Nephron progenitor cell (in vitro differentiated cells): ENCODE measurements around the gene TMEM225B.
"Not testable (repeated sequence)": the region's sequence is repeated elsewhere in the genome, so short reads cannot be mapped to it uniquely, and the experiment has no call there.

Experiments
- DNase-seq: peaks from one replicate; pipeline ENCODE4 v3.0.0; 2021
- H3K27ac Mint-ChIP-seq: 2 replicates; pipeline ENCODE4 v1.8.0; 2021; ENCODE audit warnings: mild to moderate bottlenecking, moderate library complexity, mixed read lengths
- H3K27me3 Mint-ChIP-seq: 2 replicates; pipeline ENCODE4 v1.8.0; 2021; ENCODE audit warnings: mild to moderate bottlenecking, low read depth, mixed read lengths; ENCODE audit not compliant: poor library complexity
- H3K36me3 Mint-ChIP-seq: 2 replicates; pipeline ENCODE4 v1.8.0; 2021; ENCODE audit warnings: low read depth, mixed read lengths
- H3K4me1 Mint-ChIP-seq: 2 replicates; pipeline ENCODE4 v1.8.0; 2021; ENCODE audit warnings: mixed read lengths
- H3K4me3 Mint-ChIP-seq: 2 replicates; pipeline ENCODE4 v1.8.0; 2021; ENCODE audit warnings: mild to moderate bottlenecking, moderate library complexity, mixed read lengths
- H3K9me3 Mint-ChIP-seq: 2 replicates; pipeline ENCODE4 v1.8.0; 2021; ENCODE audit warnings: mild to moderate bottlenecking, moderate library complexity, mixed read lengths
- CTCF ChIP-seq: fragments of 200-600 bp; sonication (generic); IDR thresholded peaks from 2 replicates; pipeline ENCODE4 v1.5.0; 2021; ENCODE audit warnings: antibody characterized with exemption

The TMEM225B gene

DNA sequence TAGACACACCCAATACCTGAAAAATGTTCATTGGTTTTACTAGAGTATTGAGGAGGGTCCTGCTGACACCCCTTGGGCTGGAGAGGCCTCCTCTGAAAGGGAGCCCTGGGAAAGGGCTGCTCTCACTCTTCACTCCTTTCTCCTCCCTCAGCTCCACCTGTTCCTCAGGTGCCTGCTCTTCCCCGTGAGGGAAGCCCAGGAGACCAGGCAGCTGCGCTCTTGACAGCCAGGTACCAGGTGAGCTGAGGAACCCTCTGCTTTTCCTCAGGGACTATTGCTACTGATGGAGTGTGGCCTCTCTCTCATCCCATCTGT, 36.4 kb upstream of the TMEM225B start:
- no peak overlapping the region for H3K27ac Mint-ChIP-seq
- DNase-seq: no peak
- H3K36me3 Mint-ChIP-seq: peaks cover 54% of the 10 kb centered on the region
- TF ChIP-seq CTCF: no peak
- no peak overlapping the region for H3K4me3 Mint-ChIP-seq
- no peaks in the 10 kb centered on the region for H3K27me3 Mint-ChIP-seq
- peaks cover 29% of the 10 kb centered on the region for H3K4me1 Mint-ChIP-seq
- no peaks in the 10 kb centered on the region for H3K9me3 Mint-ChIP-seq

GRCh38 chr7:99562114-99562784, 35.8 kb upstream of the TMEM225B start:
- no peak for DNase-seq
- Mint-ChIP-seq H3K27me3 (no peaks in the 10 kb centered on the region), H3K27ac (peak overlapping the region; percentile 97), H3K9me3 (no peaks in the 10 kb centered on the region), H3K36me3 (peaks cover 54% of the 10 kb centered on the region), H3K4me3 (no peak overlapping the region), H3K4me1 (peaks cover 26% of the 10 kb centered on the region)
- no peak for TF ChIP-seq CTCF

DNA sequence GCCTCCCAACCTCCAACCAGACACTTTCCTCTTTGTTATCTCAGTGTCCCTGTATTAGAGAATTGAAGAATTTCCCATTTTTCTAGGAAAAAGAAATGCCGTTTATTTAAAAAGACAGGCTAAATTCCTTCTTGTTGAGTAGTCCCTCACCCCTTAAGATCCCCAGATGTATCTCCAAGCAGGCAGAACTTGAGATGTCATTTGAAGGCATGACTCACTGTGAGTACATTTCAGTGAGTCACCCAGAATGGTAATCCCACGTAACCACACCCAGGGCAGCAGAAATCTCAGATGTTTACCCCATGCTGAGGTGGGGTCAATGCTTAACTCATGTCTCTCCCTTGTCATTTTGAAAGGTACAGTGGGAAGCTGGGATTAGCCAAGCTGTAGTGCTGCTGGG, 35.2 kb upstream of the TMEM225B start:
- Mint-ChIP-seq H3K4me1 (peaks cover 20% of the 10 kb centered on the region), H3K36me3 (peaks cover 54% of the 10 kb centered on the region), H3K9me3 (no peaks in the 10 kb centered on the region), H3K4me3 (no peak overlapping the region), H3K27me3 (no peaks in the 10 kb centered on the region), H3K27ac (peak overlapping the region; percentile 97)
- DNase-seq: no peak
- TF ChIP-seq CTCF: no peak

DNA sequence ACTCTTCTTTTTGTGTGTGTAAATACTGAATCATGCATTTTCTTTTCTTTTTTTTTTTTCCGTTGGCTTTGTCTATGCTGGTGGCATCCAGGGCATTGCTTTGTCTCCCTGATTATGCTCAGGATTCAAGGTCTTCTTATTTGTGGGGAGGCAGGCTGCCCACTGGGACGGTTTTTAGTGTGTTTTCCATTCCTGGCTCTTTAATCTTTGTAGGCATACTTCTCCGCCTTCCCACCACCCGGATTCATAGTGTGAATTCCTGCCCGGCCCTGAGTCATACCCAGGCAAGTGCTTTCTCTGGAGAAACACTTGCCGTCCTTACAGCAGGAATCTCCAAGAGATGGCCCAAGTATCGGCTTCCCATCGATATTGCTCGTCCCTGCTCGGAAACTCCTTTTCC, 34.4 kb upstream of the TMEM225B start:
- Mint-ChIP-seq H3K9me3 (no peaks in the 10 kb centered on the region), H3K27ac (peak overlapping the region; percentile 89), H3K27me3 (no peaks in the 10 kb centered on the region), H3K4me1 (peaks cover 17% of the 10 kb centered on the region), H3K4me3 (no peak overlapping the region), H3K36me3 (peaks cover 57% of the 10 kb centered on the region)
- no peak for DNase-seq
- TF ChIP-seq CTCF: no peak

- peaks cover 74% of the 10 kb centered on the region for H3K36me3 Mint-ChIP-seq
- H3K4me1 Mint-ChIP-seq, H3K4me3 Mint-ChIP-seq, DNase-seq, H3K9me3 Mint-ChIP-seq, H3K27ac Mint-ChIP-seq, H3K27me3 Mint-ChIP-seq: not testable (repeated sequence)
These were observed 29.3 kb upstream of the TMEM225B start for GRCh38 chr7:99568770-99569169.

DNA sequence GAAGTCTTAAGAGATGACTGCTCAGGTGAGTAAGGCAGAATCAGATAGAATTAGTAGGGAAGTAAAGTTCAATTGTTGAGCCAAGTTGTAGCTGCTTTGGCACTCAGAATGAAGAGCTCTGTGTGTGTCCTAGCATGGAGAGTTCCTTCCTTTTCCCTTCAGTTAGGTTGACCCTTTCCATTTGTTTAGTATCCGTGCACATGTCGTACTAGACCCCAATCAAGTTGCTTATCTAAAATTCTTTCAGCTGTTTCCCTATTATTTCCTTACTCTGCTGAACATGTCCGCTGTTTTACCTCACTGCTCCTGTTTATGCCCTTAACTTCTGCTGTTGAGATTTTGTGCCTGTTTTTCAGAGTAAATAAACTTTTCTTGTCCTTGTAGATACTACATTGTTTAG, 26.3 kb upstream of the TMEM225B start:
- DNase-seq: no peak
- Mint-ChIP-seq H3K4me3 (no peak overlapping the region), H3K27ac (peak overlapping the region; percentile 11), H3K9me3 (no peaks in the 10 kb centered on the region), H3K27me3 (no peaks in the 10 kb centered on the region), H3K4me1 (no peaks in the 10 kb centered on the region), H3K36me3 (peaks cover 55% of the 10 kb centered on the region)
- no peak for TF ChIP-seq CTCF
